ENCODE data around the gene POGZ.

DNA sequence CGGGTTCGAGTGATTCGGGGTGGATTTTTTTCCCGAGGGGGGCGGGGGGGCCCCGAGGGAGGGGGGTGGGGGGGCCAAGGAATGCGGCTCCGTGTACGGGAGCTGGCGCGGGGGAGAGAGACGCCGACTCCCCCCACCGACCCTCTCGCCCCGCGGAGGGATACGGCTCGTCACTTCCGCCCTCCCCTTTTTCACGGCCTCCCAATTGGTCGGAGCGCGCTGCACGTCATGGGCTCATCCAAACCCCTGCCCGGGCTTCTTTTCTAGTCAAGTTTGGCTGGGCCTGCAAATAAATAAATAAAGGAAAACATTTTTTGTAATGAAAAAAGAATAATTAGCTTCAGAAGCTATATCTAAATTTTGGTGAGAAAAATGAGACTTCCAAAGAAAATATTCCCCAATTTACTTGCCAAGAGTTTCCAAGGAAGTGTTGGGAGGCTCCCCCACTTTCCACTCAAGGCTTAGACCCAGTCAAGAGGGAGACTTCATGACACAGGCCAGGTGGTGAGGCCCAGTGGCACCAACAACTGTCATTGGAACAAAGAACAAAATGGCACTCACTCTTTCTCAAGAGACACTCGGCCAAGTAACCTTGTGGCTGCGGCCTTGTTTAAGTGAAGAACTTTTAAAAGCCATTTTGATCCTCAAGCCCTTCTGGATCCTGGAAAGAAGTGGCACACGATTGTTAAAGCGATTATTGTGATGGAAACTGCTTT is at the start of gene POGZ:
- TF ChIP-seq, protein P1, sequence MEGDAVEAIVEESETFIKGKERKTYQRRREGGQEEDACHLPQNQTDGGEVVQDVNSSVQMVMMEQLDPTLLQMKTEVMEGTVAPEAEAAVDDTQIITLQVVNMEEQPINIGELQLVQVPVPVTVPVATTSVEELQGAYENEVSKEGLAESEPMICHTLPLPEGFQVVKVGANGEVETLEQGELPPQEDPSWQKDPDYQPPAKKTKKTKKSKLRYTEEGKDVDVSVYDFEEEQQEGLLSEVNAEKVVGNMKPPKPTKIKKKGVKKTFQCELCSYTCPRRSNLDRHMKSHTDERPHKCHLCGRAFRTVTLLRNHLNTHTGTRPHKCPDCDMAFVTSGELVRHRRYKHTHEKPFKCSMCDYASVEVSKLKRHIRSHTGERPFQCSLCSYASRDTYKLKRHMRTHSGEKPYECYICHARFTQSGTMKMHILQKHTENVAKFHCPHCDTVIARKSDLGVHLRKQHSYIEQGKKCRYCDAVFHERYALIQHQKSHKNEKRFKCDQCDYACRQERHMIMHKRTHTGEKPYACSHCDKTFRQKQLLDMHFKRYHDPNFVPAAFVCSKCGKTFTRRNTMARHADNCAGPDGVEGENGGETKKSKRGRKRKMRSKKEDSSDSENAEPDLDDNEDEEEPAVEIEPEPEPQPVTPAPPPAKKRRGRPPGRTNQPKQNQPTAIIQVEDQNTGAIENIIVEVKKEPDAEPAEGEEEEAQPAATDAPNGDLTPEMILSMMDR (IDR thresholded peaks at IDR 0.05; ENCODE audit: insufficient read depth, low read length, poor library complexity, severe bottlenecking): no peak
- no peak for TF ChIP-seq EZH2phosphoT487 (conservative IDR thresholded peaks at IDR 0.05; ENCODE audit: low read length)
